ENCODE results near the gene RAD51B.
"Not testable (repeated sequence)": the region's sequence is repeated elsewhere in the genome, so short reads cannot be mapped to it uniquely, and the experiment has no call there.

Gene RAD51B

DNA sequence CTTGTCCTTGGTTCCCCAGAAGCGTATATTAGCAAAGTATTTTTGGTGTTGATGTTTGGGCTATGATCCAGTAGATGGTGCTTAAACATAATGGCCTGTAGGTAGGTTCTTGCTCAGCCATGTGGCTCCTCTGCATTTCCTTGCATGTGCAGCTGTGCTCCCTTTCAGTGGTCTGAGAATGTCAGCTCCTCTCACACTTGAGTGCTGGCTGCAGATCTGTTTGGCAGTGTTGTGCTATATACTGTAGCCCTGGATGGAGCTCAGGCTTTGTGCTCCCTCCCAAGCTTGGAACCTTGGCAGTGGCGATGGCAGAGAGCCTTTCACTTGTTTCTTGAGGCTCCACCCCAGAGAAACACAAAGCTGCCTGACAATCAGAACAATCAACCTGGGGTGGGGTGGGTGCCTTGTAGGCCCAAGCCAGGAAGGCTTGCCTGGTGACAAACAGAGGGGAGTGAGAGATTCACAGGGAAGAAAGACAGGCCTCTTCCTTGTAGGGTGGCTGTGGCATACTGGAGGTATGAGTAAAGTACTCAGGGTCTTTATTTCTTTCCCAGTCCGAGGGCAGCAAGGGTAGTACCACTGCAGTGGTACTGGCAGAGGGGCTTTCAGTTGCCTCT lies 255.3 kb downstream of the RAD51B start:
- no peak for DNase-seq

DNA sequence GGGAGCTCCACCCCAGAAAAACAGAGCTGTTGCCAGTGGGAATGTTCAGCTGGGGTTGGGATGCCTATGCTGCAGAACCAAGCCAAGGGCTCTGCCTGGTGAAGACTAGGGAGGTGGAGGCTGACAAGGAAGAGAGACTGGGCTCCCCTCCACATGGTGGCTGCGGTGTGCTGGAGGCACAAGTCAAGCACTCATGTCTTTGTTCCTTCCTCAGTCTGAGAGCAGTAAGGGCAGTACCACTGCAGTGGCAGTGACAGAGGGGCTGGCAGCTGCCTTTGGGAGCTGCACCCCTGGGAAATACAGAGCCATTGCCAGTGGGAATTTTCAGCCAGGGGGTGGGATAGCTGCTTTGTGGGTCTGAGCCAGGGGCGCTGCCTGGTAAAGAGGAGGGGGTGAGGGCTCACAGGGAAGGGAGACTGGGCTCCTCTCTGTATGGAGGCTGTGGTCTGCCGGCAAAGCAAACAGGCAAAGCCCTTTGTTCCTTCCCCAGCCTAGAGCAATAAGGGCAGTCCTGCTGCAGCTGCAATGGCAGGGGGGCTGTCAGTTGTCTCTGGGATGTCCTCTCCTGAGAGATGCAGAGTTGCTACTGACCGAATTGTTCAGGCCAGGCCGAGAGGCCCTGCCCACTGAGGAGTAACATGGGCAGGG lies 255.9 kb downstream of the RAD51B start:
- DNase-seq = no peak

DNA sequence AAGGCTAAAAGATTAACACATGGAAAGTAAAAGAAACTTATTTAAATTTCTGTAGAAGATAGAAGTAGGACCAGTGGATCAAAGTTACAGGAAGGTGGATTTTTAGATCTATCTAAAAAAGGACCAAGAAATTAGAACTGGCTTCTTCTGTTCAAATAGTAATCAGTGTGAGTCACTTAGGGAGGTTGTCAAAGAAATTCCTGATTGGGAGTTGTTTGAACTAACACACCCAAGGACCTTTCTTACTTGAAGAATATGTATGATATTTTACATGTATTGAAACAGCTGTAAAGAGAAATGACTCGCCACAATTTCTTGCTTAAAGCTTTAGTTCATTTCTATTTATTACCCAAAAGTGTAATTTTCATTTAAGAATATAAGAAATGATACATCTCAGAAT lies 256.9 kb downstream of the RAD51B start:
- no peak for DNase-seq

DNA sequence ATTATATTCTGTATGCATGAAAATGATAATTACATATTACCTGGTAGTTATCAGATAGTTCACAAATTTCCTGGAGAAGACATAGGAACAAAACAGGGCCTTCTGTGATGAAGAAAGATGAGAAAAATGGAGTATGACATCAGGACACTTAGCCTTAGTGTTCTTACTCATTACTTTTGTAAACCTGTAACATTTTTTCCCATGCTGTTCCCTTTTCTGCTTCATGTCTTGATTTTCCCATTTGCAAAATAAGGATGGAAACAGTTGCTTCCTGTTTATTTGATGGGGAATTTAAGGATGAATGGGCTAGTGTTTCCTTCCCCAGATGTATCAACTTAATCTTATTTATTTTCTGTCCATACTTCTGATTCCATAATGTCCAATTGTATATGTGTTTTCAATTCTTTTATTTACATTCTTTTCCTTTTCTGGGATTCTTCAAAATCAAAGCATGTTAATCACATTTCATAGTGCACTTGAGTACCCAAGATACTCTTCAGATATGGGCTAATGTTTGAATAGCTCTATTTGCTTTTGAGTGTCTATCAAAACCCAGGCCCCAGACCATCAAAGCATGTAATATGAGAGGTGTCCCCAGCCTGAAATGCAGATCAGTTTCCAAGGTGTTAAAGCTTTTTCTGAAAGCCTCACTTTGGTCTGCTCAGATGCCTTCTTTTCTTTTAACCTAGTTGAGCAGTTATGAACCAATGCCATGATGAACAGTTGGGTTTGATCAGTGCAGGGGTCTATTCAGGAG lies 260.5 kb downstream of the RAD51B start:
- DNase-seq = no peak

DNA sequence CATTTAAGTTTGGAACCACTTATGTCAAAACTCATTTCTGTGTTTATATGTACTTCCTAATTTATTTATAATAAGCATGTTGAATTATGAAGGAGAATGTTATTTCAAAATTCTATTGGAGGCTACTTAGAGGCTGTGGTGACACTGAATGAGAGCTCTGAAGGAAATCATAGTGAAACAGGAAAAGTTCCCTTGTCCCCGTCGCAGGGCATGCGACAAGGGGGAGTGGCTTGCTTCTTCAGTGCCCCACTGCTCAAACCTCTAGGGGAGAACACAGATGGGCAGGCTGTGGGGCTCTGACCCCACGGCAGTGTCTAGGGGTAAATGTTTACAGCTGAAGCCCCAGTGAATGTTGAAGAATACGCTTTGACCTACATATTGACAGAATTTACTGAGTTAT lies 261.9 kb downstream of the RAD51B start:
- no peak for DNase-seq

DNA sequence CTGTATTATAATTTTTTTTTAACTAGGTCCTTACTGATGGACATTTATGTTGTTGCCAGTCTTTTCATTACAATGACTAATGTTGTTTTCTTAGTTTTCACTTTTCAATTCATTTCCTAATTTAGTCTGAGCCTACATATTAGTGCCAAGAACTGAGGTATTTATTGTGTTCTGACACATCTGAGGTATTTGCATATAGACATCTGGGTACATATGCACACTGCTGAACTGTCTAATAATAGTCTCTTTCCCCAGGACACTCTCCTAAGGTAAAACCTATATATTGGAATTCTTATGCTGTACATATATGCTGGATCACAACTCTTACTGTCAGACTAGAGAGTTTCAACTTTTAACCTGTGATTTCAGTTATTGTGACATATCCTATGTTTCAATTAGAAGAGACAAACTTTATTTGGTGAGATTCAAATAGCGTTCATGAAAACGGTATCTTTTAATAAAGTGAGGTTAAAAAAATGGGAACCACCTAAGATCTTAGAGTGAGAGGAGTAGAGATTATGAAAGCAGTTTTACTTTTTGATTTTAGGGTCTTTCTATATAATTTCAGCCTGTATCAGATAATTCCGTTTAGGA lies 263.2 kb downstream of the RAD51B start:
- no peak for DNase-seq

DNA sequence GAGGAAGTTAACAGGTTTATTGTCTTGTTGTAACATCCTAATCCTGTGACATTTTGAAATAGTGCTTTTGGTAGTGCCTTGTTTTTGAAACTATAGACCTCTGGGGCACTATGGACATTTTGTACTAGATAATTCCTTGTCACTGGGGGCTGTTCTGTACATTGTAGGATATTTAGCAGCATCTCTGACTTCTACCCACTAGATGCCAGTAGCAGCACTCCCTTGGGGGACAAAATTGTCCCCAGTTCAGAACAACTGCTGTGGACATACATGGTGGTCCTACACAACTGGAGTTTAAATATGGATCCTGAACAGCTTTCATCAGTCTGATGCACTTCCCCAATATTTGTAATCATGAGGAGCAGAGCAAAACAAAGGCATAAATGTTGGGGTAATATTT lies 264.7 kb downstream of the RAD51B start:
- DNase-seq = no peak

DNA sequence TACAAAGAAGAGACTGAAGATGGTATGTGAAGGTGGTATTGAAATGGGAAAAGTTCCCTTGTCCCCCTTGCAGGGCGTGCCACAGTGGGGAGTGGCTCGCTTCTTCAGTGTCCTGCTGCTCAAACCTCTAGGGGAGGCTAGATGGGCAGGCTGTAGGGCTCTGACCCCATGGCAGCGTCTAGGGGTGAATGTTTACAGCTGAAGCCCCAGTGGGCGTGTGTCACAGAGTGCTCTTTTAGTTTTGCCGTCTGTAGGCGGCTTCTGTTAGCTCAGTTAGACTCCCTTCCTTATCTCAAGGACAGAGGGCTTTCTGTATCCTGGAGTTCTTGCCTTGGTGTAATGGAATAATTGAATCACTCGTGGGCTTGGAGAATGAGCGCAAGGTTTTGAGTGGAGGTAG lies 266.2 kb downstream of the RAD51B start:
- no peak for DNase-seq

DNA sequence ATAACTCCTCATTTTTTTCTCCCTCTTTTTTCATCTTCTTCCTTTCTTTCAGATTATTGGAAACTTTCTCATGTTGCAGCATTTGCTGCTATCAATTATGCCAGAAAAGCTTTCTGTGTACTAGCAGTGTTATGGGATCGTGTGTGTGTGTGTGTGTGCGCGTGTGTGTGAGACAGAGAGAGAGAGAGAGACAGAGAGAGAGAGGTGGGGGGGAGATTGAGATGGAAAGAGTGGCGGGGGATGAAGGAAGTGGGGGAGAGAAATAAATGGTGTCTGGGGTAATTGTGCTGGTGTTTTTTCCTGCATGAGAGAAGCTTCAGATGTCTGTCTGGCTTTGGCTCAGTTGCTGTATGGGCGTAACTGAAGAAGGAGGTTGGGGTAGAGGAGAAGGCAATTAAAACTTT lies 268.9 kb downstream of the RAD51B start:
- no peak for DNase-seq

DNA sequence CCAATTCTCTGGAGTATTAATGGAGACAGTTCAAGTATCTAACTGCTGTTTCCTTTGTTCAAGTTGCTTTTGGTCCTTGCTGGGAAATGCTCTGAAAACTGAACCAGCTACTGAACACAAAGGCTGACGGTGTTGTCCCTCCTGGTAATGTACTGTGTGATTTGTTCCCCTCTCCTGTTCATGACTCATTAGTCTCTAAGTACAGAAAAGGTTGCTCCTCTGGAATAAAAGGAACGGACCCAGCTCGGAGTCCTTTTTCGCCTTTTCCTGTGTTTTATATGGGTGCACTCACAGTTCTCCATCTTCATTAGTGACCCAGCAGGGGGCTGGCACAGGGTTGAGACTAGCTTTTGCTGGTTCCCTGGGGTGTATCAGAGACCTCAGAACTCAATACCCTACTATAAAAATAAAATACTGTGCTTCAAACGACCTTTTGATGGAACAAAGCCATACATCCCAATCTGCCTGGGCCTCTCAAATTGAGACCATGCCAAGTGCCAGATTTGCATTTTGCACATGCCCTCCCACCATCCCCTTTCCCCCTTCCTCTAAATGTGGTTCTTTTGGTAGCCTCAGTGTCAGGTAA lies 269.7 kb downstream of the RAD51B start:
- DNase-seq = peak in 4 of 58 donors; percentile 5 to 22 (median 14)

DNA sequence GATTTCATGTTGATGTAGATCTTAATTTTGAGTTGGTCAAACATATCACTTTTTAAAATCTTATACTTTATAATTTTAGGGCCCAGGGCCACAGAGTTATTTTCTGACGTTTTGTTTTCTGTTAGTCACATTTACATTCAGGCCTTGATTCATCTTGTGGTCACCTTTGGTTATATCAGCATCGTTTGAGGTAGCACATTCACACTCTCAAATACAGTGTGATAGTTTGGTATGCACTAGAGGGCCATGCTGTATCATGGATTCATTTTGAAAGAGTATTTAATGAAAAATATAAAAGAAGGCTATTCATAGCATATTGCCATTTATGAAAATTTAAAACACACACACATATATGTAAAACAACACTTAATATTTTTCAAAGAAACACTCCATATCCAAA lies 274.6 kb downstream of the RAD51B start:
- no peak for DNase-seq

DNA sequence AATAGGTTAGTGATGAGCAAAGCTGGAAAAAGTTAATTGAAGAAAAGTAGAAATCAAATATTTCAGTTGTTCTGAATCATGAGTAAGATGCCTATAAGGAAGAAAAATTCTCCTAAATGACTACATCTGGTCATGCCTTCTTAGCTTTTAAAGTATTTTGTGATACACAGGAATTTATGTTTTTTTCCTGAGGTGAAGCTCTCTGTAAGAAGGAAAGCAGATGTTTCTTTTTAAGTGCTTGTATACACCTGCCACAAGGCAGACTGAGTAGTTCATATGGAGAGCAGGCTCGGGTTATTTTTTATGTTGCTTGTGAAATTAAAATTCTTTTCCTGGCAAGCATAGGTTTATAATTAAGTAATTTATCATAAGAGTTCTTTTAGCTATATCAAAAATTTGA lies 275.2 kb downstream of the RAD51B start:
- no peak for DNase-seq

DNA sequence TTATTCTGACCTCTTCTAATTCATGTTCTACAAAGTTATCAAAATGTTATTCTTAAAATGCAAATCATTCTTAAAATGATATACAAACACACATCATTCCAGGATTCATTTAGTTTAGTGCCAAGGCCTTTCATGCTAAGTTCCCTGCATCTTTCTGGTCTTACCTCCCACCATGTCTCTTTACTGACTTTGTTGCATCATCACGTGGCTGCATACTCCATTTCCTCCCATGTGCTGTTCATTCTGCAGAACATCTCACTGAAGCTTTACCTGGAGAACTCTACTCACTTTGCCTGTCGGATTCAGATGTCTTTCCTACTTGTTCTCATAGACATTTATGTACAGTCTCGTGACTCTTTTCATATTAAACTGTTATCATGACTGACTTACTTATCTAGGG lies 278.1 kb downstream of the RAD51B start:
- no peak for DNase-seq

DNA sequence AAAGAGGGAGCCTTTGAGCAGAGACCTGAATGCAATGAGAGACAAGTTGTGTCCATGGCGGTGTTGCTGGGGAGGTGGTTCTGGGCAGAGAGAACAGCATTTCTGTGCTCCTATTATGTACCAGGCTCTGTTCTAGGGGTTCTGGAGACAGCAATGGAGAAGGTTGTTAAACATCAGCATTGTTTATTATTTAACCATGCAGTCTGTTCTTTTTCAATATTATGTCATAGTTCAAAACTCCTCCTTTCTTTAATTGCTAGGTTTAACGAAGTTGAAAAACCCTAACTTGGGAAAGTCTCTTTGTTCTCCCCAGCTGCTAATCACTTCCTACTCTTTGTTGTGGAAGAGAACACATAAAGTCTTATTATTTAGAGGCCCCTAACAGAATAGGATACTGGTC lies 279.3 kb downstream of the RAD51B start:
- DNase-seq = no peak

DNA sequence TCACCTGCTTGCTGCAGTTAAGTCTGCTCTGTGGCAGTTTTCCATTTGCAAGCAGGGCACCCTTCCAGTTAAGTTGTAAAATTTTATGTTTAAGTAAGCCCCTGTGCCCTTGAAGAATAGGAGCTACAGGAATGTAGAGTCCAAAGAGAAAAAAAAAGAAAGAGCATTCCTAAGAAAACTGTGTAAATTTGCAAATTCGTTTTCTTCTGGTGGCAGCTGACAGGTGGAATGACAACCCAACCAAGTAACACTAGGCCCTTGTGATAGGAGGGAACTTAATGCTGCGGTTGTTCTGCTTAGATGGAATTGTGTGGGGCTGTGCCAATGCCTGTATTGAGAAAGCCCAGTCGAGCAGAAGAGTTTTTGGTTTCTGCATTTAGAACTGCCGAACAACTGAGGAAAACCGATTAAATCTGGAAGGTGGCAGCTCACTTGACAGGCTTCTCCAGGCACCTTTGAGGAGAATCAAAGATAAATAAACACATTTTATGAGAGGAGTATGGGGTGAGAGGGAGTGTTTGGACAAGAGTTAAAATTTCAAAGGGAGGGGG lies 280.0 kb downstream of the RAD51B start:
- DNase-seq = peak in 24 of 58 donors; percentile 7 to 65 (median 30)

DNA sequence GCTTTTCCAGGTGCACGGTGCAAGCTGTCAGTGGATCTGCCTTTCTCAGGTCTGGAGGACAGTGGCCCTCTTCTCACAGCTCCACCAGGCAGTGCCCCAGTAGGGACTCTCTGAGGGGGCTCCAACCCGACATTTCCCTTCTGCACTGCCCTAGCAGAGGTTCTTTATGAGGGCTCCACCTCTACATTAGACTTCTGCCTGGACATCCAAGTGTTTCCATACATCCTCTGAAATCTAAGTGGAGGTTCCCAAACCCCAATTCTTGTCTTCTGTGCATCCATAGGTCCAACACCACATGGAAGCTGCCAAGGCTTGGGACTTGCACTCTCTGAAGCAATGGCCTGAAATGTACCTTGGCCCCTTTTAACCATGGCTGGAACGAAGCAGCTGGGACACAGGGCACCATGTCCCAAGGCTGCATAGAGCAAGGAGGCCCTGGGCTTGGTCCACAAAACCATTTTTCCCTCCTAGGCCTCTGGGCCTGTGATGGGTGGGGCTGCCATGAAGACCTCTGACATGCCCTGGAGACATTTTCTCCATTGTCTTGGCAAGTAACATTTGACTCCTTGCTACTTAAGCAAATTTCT lies 282.2 kb downstream of the RAD51B start:
- DNase-seq = not testable (repeated sequence)

DNA sequence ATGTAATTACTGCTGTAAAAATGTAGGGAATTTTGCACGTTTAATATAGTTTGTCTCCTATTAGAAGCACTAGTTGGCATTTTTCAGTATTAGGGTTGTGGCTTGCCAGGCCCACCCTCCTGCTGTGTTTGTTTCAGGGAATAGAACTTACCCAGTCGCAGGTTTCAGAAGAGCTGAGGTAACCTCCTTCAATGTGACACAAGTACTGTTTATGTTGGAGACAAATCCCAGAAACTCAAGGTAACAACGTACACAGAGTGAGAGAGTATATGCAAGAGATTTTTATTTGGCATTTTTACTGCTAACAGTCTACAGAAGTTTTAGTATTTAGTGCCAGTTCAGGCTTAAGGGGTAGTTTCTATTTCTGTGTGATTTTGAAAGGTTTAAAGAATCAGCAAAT lies 284.3 kb downstream of the RAD51B start:
- no peak for DNase-seq

DNA sequence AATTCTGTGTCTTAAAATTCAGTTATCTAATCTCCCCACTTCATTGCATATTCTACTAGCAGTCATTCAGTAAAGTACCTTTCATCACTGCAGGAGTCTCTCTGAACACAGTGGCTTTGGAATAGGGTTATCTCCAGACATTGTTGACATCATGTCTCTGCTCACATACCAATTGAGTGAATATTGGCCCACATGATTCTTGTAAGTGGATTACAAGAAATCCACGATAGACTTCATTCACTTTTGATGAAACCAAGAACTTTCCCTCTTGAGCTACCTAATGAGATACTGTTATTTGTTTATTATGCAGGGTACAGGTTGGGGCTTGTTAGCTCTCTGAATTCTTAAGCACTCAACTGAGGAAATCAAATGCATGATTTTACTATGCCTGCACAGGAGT lies 284.9 kb downstream of the RAD51B start:
- DNase-seq = no peak

DNA sequence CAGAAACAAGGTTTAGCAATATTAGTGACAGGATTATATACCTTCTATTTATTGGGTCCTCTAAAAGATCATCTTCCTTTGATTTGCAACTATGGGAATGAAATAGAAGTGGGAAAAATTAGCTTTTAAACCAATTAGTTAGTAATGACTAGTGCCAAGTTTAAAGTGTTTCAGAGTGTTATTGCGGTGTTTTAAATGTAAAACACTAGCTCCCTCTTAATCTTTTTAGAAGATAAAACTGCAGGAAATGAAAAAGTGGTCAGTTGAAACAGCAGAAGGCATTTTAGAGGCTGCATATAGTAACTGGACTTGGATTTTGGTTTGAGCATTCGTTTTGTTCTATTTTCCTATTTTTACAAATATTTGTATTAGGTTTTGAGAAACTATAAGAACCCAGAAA lies 286.2 kb downstream of the RAD51B start:
- DNase-seq = no peak

DNA sequence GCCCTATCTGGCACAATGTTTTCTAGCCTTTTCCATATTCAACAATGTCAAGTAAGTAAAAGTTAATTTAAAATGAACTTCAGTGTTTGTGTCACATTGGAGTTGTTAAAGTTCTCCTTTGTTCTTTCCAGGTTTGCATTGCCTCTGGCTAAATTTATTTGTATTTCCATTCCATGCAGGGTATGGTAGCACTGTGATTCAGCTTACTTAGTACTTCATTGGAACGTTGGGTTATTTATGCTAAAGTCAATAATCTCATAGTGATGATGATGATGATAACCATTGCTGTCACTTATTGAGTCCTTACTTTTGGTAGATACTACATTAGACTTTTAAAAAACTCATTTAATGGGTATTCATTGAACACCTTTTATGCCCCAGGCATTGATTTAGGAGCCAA lies 286.9 kb downstream of the RAD51B start:
- DNase-seq = no peak

DNA sequence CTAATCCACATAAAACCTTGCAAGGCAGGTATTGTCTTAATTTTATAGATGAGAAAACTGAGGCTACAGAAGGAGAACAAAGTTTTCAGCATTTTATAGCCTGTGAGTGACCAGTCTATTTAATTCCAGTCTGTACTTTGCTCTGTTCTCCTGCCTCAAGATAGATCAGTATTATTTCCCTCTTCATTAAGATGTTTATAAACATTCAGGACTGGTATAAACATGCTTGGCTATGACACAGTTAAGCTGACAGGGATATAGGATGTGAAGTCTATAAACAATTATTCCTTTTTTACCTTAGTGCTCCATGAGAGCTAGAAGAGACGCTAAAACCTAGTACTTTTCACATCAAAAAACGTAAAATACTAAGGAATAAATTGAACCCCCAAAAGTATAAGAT lies 287.3 kb downstream of the RAD51B start:
- DNase-seq = no peak
